Natural killer cell (primary cell): Measurements from ENCODE around the gene SNRPA. TPM values are rescaled to one million over a fixed set of nuclear protein-coding genes. Genes with fewer than 3 reads are reported as not detected.

ENCODE experiments used
- ATAC-seq, 3 donors: fragments of 150-1000 bp in 2 of 3; fragments of 200-7000 bp in 1 of 3; cut with Tn5 transposase; 1 replicate in 1 of 3; 2 replicates in 2 of 3; pipeline ENCODE4 v1.10.0; 2021; ENCODE audit warnings: mild to moderate bottlenecking in 2 of 3, moderate library complexity in 2 of 3
- DNase-seq, 2 donors: peaks; one replicate each; pipeline versions ENCODE4 v3.0.0 to v3.0.0-alpha.2; 2013 to 2021; ENCODE audit warnings: mixed read lengths in 1 of 2
- H3K27ac ChIP-seq: one replicate; pipeline ENCODE4 v1.5.1; 2013; ENCODE audit warnings: mild to moderate bottlenecking, low read length
- H3K27me3 ChIP-seq: one replicate; pipeline ENCODE4 v1.6.1; 2013; ENCODE audit warnings: low read length; ENCODE audit not compliant: control insufficient read depth, insufficient read depth
- H3K36me3 ChIP-seq: one replicate; pipeline ENCODE4 v1.6.1; 2013; ENCODE audit warnings: low read length; ENCODE audit not compliant: control insufficient read depth, insufficient read depth
- H3K4me1 ChIP-seq: one replicate; pipeline ENCODE4 v1.6.1; 2013; ENCODE audit warnings: low read length; ENCODE audit not compliant: control insufficient read depth, insufficient read depth
- H3K4me3 ChIP-seq: one replicate; pipeline ENCODE4 v1.5.1; 2013; ENCODE audit warnings: low read length
- H3K9me3 ChIP-seq: one replicate; pipeline ENCODE4 v1.6.1; 2013; ENCODE audit warnings: low read length; ENCODE audit not compliant: control insufficient read depth, insufficient read depth
- H3K27ac Mint-ChIP-seq, 2 donors: one replicate each; pipeline ENCODE4 v1.8.0; 2022; ENCODE audit warnings: mild to moderate bottlenecking in 2 of 2, mixed read lengths in 2 of 2, moderate library complexity in 1 of 2
- H3K27me3 Mint-ChIP-seq, 2 donors: one replicate each; pipeline ENCODE4 v1.8.0; 2022; ENCODE audit warnings: low read depth in 2 of 2, mixed read lengths in 2 of 2
- H3K36me3 Mint-ChIP-seq: one replicate; pipeline ENCODE4 v1.8.0; 2022; ENCODE audit warnings: mixed read lengths
- H3K4me1 Mint-ChIP-seq, 2 donors: one replicate each; pipeline ENCODE4 v1.8.0; 2022; ENCODE audit warnings: mixed read lengths in 2 of 2
- H3K4me3 Mint-ChIP-seq: one replicate; pipeline ENCODE4 v1.8.0; 2022; ENCODE audit warnings: mild to moderate bottlenecking, moderate library complexity, mixed read lengths
- H3K9me3 Mint-ChIP-seq, 2 donors: one replicate each; pipeline ENCODE4 v1.8.0; 2022; ENCODE audit warnings: mixed read lengths in 2 of 2
- CTCF ChIP-seq: fragments of 200-600 bp; IDR thresholded peaks from one replicate; pipeline ENCODE4 v1.8.0; 2022; ENCODE audit warnings: antibody characterized with exemption
- WGBS: methylation state at CpG from one replicate; pipeline ENCODE4 v1.1.7; 2013; ENCODE audit warnings: missing lambda C conversion rate; ENCODE audit not compliant: insufficient coverage; 5-methylcytosine and 5-hydroxymethylcytosine counted together
- intact Hi-C: fragments of 100-400 bp; cut with micrococcal nuclease; formaldehyde crosslinking; loops from one replicate; pipeline ENCODE4 v1.14.2; 2022
- total RNA-seq, 4 donors: library from RNA; stranded (reverse); fragments of 120-200 nt in 1 of 4; gene quantifications; one replicate each; pipeline versions ENCODE4 v1.2.3 to v1.2.4, GENCODE V29; 2013 to 2022

The SNRPA gene
- total RNA-seq, 3 donors from 2014 or later (not counting 1 experiment from before 2014, with no cell fraction given): 56.2 to 65.9 (median 60.9) TPM

GRCh38 chr19:40719414-40719894 is 31.5 kb upstream of the SNRPA start:
- Histone ChIP-seq H3K9me3 (no peaks in the 10 kb centered on the region), H3K4me1 (peaks cover 56% of the 10 kb centered on the region), H3K36me3 (peaks cover 6% of the 10 kb centered on the region), H3K27me3 (no peaks in the 10 kb centered on the region), H3K4me3 (no peak overlapping the region), H3K27ac (no peak overlapping the region)
- 72% methylated on average over 7 of the region's 7 CpGs for WGBS
- H3K36me3 Mint-ChIP-seq: no peaks in the 10 kb centered on the region
- intact Hi-C loops: loop anchor here (5.0 kb wide), 1 partner anchor 47 kb away; no protein-coding TSS in a partner anchor
- H3K27ac Mint-ChIP-seq: peak overlapping the region; percentile 99
- no peak for TF ChIP-seq CTCF
- H3K4me1 Mint-ChIP-seq: peaks cover 57 to 66% of the 10 kb centered on the region in 2 donors
- no peak for ATAC-seq
- peak overlapping the region; percentile 94 for H3K4me3 Mint-ChIP-seq
- no peaks in the 10 kb centered on the region for H3K27me3 Mint-ChIP-seq
- no peak for DNase-seq
- no peaks in the 10 kb centered on the region for H3K9me3 Mint-ChIP-seq

GRCh38 chr19:40721140-40721486 is 29.9 kb upstream of the SNRPA start:
- no peak overlapping the region for H3K27ac ChIP-seq
- DNase-seq: no peak
- no peaks in the 10 kb centered on the region for H3K9me3 ChIP-seq
- Mint-ChIP-seq H3K36me3 (no peaks in the 10 kb centered on the region), H3K9me3 (no peaks in the 10 kb centered on the region), H3K4me3 (peak overlapping the region; percentile 68), H3K27ac (peak overlapping the region; percentile 16 to 99), H3K4me1 (peaks cover 41 to 50% of the 10 kb centered on the region in 2 donors), H3K27me3 (no peaks in the 10 kb centered on the region)
- peaks cover 9% of the 10 kb centered on the region for H3K36me3 ChIP-seq
- TF ChIP-seq CTCF: no peak
- peaks cover 42% of the 10 kb centered on the region for H3K4me1 ChIP-seq
- H3K4me3 ChIP-seq: no peak overlapping the region
- intact Hi-C loops: no loop called here
- H3K27me3 ChIP-seq: no peaks in the 10 kb centered on the region
- WGBS: 89% methylated on average over 6 of the region's 6 CpGs
- no peak for ATAC-seq

- DNase-seq (no peak), ATAC-seq (no peak)
- H3K4me3 Mint-ChIP-seq: no peak overlapping the region
- H3K27ac Mint-ChIP-seq: peak overlapping the region in 1 of 2 donors; percentile 30
- no peaks in the 10 kb centered on the region for H3K36me3 Mint-ChIP-seq
- WGBS: 94% methylated on average over 5 of the region's 9 CpGs
- no peaks in the 10 kb centered on the region for H3K27me3 Mint-ChIP-seq
- intact Hi-C loops: no loop called here
- Histone ChIP-seq H3K27ac (no peak overlapping the region), H3K27me3 (no peaks in the 10 kb centered on the region), H3K36me3 (peaks cover 16% of the 10 kb centered on the region), H3K9me3 (no peaks in the 10 kb centered on the region), H3K4me1 (peaks cover 36% of the 10 kb centered on the region), H3K4me3 (no peak overlapping the region)
- peaks cover 37 to 43% of the 10 kb centered on the region in 2 donors for H3K4me1 Mint-ChIP-seq
- no peaks in the 10 kb centered on the region for H3K9me3 Mint-ChIP-seq
- TF ChIP-seq CTCF: no peak
Observed at GRCh38 chr19:40721936-40722661, 28.9 kb upstream of the SNRPA start.
